HepG2 (cell line): ENCODE data around the gene SLCO3A1.

ENCODE experiments used
- BHLHE40 ChIP-seq: IDR thresholded peaks from 2 replicates; pipeline ENCODE4 v1.6.1; 2011; ENCODE audit warnings: low read length, improper control_type of control experiment
- CHD2 ChIP-seq: IDR thresholded peaks from 2 replicates; pipeline ENCODE4 v1.6.1; 2011; ENCODE audit warnings: low read depth, low read length, improper control_type of control experiment
- MAFK ChIP-seq, 2 experiments: IDR thresholded peaks in 1 of 2; conservative IDR thresholded peaks in 1 of 2; 2 replicates each; pipeline ENCODE4 v1.6.1; 2011; ENCODE audit warnings: improper control_type of control experiment in 2 of 2, low read length in 2 of 2
- PHF8 ChIP-seq: sonication (generic); formaldehyde crosslinking; IDR thresholded peaks from 2 replicates; pipeline ENCODE4 v1.5.0; 2020; ENCODE audit warnings: missing genetic modification reagents
- RARA ChIP-seq: IDR thresholded peaks from 2 replicates; pipeline ENCODE4 v1.6.1; 2016; ENCODE audit warnings: missing genetic modification reagents, missing compliant biosample characterization
- SALL2 ChIP-seq: sonication (generic); formaldehyde crosslinking; IDR thresholded peaks from 2 replicates; pipeline ENCODE4 v1.8.1; 2023; ENCODE audit warnings: mild to moderate bottlenecking, missing genetic modification reagents, inconsistent platforms
- SP2 ChIP-seq: sonication (generic); formaldehyde crosslinking; IDR thresholded peaks from 2 replicates; pipeline ENCODE4 v1.5.1; 2020; ENCODE audit warnings: mild to moderate bottlenecking, missing genetic modification reagents
- TF ChIP-seq, protein P1 (sequence below): sonication (generic); formaldehyde crosslinking; IDR thresholded peaks from 2 replicates; pipeline ENCODE4 v1.5.0; 2020; ENCODE audit warnings: missing genetic modification reagents, mild to moderate bottlenecking, borderline replicate concordance
- TF ChIP-seq, protein P2 (sequence below): sonication (generic); formaldehyde crosslinking; conservative IDR thresholded peaks from 2 replicates; pipeline ENCODE4 v1.4.0; 2020; ENCODE audit warnings: missing genetic modification reagents
- TF ChIP-seq, protein P3 (sequence below): sonication (generic); formaldehyde crosslinking; IDR thresholded peaks from 2 replicates; pipeline ENCODE4 v1.5.0; 2020; ENCODE audit warnings: mild to moderate bottlenecking, missing genetic modification reagents, moderate library complexity

DNA sequence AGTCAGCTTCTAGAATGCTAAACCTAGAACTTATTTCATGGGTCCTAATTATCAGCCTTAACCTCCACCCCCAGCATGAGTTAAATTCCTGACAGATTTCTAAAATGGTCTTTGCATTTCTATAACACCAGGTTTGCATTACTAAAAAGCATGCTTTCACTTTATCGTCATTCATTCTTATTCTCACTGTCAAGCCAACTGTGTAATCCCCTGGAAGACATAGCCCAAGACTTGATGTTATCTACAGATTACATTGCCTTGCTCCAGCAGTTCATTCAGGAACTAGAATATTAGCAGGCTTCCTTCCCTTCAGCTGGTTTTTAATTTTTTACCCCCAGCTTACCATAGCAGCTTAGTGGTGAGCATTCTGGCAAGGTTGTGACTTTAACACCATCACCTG, 184.0 kb downstream of the SLCO3A1 start:
- TF ChIP-seq SP2: no peak
- TF ChIP-seq SALL2 (CRISPR knock-in tag): no peak
- TF ChIP-seq MAFK (conservative IDR thresholded peaks at IDR 0.05 in 1 of 2, IDR thresholded peaks at IDR 0.05 in 1 of 2; ENCODE audit: low read length in 2 of 2): no peak
- TF ChIP-seq, protein P1, sequence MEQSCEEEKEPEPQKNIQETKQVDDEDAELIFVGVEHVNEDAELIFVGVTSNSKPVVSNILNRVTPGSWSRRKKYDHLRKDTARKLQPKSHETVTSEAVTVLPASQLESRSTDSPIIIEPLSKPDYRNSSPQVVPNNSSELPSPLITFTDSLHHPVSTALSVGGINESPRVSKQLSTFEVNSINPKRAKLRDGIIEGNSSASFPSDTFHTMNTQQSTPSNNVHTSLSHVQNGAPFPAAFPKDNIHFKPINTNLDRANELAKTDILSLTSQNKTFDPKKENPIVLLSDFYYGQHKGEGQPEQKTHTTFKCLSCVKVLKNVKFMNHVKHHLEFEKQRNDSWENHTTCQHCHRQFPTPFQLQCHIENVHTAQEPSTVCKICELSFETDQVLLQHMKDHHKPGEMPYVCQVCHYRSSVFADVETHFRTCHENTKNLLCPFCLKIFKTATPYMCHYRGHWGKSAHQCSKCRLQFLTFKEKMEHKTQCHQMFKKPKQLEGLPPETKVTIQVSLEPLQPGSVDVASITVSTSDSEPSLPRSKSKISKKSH (CRISPR knock-in tag): no peak
- no peak for TF ChIP-seq CHD2
- no peak for TF ChIP-seq PHF8 (CRISPR knock-in tag)
- TF ChIP-seq RARA: no peak
- TF ChIP-seq, protein P2, sequence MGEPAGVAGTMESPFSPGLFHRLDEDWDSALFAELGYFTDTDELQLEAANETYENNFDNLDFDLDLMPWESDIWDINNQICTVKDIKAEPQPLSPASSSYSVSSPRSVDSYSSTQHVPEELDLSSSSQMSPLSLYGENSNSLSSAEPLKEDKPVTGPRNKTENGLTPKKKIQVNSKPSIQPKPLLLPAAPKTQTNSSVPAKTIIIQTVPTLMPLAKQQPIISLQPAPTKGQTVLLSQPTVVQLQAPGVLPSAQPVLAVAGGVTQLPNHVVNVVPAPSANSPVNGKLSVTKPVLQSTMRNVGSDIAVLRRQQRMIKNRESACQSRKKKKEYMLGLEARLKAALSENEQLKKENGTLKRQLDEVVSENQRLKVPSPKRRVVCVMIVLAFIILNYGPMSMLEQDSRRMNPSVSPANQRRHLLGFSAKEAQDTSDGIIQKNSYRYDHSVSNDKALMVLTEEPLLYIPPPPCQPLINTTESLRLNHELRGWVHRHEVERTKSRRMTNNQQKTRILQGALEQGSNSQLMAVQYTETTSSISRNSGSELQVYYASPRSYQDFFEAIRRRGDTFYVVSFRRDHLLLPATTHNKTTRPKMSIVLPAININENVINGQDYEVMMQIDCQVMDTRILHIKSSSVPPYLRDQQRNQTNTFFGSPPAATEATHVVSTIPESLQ (CRISPR knock-in tag): no peak
- TF ChIP-seq, protein P3, sequence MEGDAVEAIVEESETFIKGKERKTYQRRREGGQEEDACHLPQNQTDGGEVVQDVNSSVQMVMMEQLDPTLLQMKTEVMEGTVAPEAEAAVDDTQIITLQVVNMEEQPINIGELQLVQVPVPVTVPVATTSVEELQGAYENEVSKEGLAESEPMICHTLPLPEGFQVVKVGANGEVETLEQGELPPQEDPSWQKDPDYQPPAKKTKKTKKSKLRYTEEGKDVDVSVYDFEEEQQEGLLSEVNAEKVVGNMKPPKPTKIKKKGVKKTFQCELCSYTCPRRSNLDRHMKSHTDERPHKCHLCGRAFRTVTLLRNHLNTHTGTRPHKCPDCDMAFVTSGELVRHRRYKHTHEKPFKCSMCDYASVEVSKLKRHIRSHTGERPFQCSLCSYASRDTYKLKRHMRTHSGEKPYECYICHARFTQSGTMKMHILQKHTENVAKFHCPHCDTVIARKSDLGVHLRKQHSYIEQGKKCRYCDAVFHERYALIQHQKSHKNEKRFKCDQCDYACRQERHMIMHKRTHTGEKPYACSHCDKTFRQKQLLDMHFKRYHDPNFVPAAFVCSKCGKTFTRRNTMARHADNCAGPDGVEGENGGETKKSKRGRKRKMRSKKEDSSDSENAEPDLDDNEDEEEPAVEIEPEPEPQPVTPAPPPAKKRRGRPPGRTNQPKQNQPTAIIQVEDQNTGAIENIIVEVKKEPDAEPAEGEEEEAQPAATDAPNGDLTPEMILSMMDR (CRISPR knock-in tag): no peak
- no peak for TF ChIP-seq BHLHE40
